Smooth muscle cell (in vitro differentiated cells): ENCODE measurements around the gene OTOG. TPM values are rescaled to one million over a fixed set of nuclear protein-coding genes. Genes with fewer than 3 reads are reported as not detected.

Experiments used
- DNase-seq: peaks from one replicate; lab custom pipeline; 2025; ENCODE audit not compliant: unreplicated experiment; lab: John Stamatoyannopoulos, UW
- H2AFZ ChIP-seq: fragments of 200-600 bp; sonication (generic); 2 replicates; pipeline ENCODE4 v1.6.0; 2016; ENCODE audit warnings: antibody characterized with exemption, low read depth, mild to moderate bottlenecking
- H3F3A ChIP-seq: fragments of 200-600 bp; sonication (generic); 2 replicates; pipeline ENCODE4 v1.6.0; 2017; ENCODE audit warnings: antibody characterized with exemption, low read depth
- H3K27ac ChIP-seq: fragments of 200-600 bp; sonication (generic); 2 replicates; pipeline ENCODE4 v1.5.1; 2016; ENCODE audit warnings: low read depth, mild to moderate bottlenecking
- H3K27me3 ChIP-seq: fragments of 200-600 bp; sonication (generic); 2 replicates; pipeline ENCODE4 v1.6.1; 2016; ENCODE audit warnings: low read depth, mild to moderate bottlenecking
- H3K36me3 ChIP-seq: fragments of 200-600 bp; sonication (generic); 2 replicates; pipeline ENCODE4 v1.5.1; 2016; ENCODE audit warnings: low read depth
- H3K4me1 ChIP-seq: fragments of 200-600 bp; sonication (generic); 2 replicates; pipeline ENCODE4 v1.5.1; 2016; ENCODE audit warnings: low read depth
- H3K4me2 ChIP-seq: fragments of 200-600 bp; sonication (generic); 2 replicates; pipeline ENCODE4 v1.6.0; 2016; ENCODE audit warnings: mild to moderate bottlenecking
- H3K4me3 ChIP-seq: fragments of 200-600 bp; sonication (generic); 2 replicates; pipeline ENCODE4 v1.5.1; 2016; ENCODE audit warnings: mild to moderate bottlenecking
- H3K79me2 ChIP-seq: fragments of 200-600 bp; sonication (generic); 2 replicates; pipeline ENCODE4 v1.6.0; 2016; ENCODE audit warnings: low read depth, mild to moderate bottlenecking
- H3K9ac ChIP-seq: fragments of 200-600 bp; sonication (generic); 2 replicates; pipeline ENCODE4 v1.6.0; 2016; ENCODE audit warnings: low read depth
- H3K9me3 ChIP-seq: fragments of 200-600 bp; sonication (generic); replicated peaks from 2 replicates; pipeline ENCODE4 v1.5.1; 2016; ENCODE audit warnings: low read depth
- H4K20me1 ChIP-seq: fragments of 200-600 bp; sonication (generic); 2 replicates; pipeline ENCODE4 v1.6.0; 2016; ENCODE audit warnings: low read depth
- CTCF ChIP-seq: fragments of 200-600 bp; sonication (generic); IDR thresholded peaks from 2 replicates; pipeline ENCODE4 v1.5.1; 2017; ENCODE audit warnings: borderline replicate concordance, mild to moderate bottlenecking, antibody characterized with exemption; ENCODE audit not compliant: insufficient read depth, poor library complexity, severe bottlenecking
- WGBS: methylation state at CpG from one replicate; pipeline ENCODE4 v1.1.7; 2016; ENCODE audit warnings: low lambda C conversion rate; 5-methylcytosine and 5-hydroxymethylcytosine counted together
- polyA plus RNA-seq: library from polyadenylated mRNA; unstranded; fragments of >200 nt; fragmentation: Nextera tagmentation; extraction: Ambion mirVana; gene quantifications from 2 replicates; pipeline ENCODE4 v1.2.1, GENCODE V29; 2016
- total RNA-seq: library from RNA; depleted of rRNA; stranded (reverse); fragments of >200 nt; gene quantifications from 2 replicates; pipeline ENCODE4 v1.2.3, GENCODE V29; 2014

The OTOG gene
- total and polyA plus RNA-seq, 2 experiments from 2014 or later = not detected

GRCh38 chr11:17593466-17594245 lies 46.6 kb downstream of the OTOG start:
- WGBS = 73% methylated on average over 9 of the region's 9 CpGs
- H3K79me2 ChIP-seq = no peaks in the 10 kb centered on the region

GRCh38 chr11:17594686-17595192 lies 47.7 kb downstream of the OTOG start:
- Histone ChIP-seq H3K4me2 (no peak overlapping the region), H3K27me3 (peaks cover 52% of the 10 kb centered on the region), H4K20me1 (no peaks in the 10 kb centered on the region), H2AFZ (no peak overlapping the region), H3K4me1 (no peaks in the 10 kb centered on the region), H3K79me2 (no peaks in the 10 kb centered on the region), H3K36me3 (no peaks in the 10 kb centered on the region), H3K9ac (no peak overlapping the region), H3K27ac (no peak overlapping the region), H3K4me3 (no peak overlapping the region), H3F3A (no peaks in the 10 kb centered on the region), H3K9me3 (no peaks in the 10 kb centered on the region)
- DNase-seq = no peak
- no peak for TF ChIP-seq CTCF
- WGBS = 78% methylated on average over 5 of the region's 5 CpGs

More at GRCh38 chr11:17593466-17594245, 46.6 kb downstream of the OTOG start:
- Histone ChIP-seq H3F3A (no peaks in the 10 kb centered on the region), H3K9ac (no peak overlapping the region), H3K4me3 (no peak overlapping the region), H3K27ac (no peak overlapping the region), H3K4me1 (no peaks in the 10 kb centered on the region), H4K20me1 (no peaks in the 10 kb centered on the region), H3K36me3 (no peaks in the 10 kb centered on the region), H3K4me2 (no peak overlapping the region), H2AFZ (no peak overlapping the region), H3K27me3 (peaks cover 56% of the 10 kb centered on the region), H3K9me3 (no peaks in the 10 kb centered on the region)
- no peak for DNase-seq
- TF ChIP-seq CTCF = no peak

GRCh38 chr11:17595526-17596309 lies 48.7 kb downstream of the OTOG start:
- DNase-seq = no peak
- Histone ChIP-seq H3K4me2 (no peak overlapping the region), H3K4me1 (no peaks in the 10 kb centered on the region), H3K79me2 (no peaks in the 10 kb centered on the region), H3K27me3 (peaks cover 45% of the 10 kb centered on the region), H4K20me1 (no peaks in the 10 kb centered on the region), H2AFZ (no peak overlapping the region), H3F3A (no peaks in the 10 kb centered on the region), H3K9me3 (no peaks in the 10 kb centered on the region), H3K9ac (no peak overlapping the region), H3K27ac (no peak overlapping the region), H3K4me3 (no peak overlapping the region), H3K36me3 (no peaks in the 10 kb centered on the region)
- TF ChIP-seq CTCF = no peak
- 83% methylated on average over 7 of the region's 7 CpGs for WGBS
